Body of pancreas (tissue), 4 donors: ENCODE data around the gene GNB1. TPM values are rescaled to one million over a fixed set of nuclear protein-coding genes. Genes with fewer than 3 reads are reported as not detected.

Source experiments
- ATAC-seq: fragments of 150-250 bp; one replicate; pipeline ENCODE4 v1.9.1; 2016
- DNase-seq, 4 donors: peaks; one replicate each; pipeline ENCODE4 v3.0.0-alpha.2; 2019
- H3K27ac ChIP-seq, 4 donors: fragments of 200-600 bp; sonication (generic); 1 replicate in 3 of 4; 2 replicates in 1 of 4; pipeline versions ENCODE4 v1.5.1 to v1.6.1; 2016 to 2019; ENCODE audit warnings: mild to moderate bottlenecking in 1 of 4, mixed read lengths in 1 of 4, moderate library complexity in 1 of 4
- H3K27me3 ChIP-seq, 2 donors: fragments of 200-600 bp; sonication (generic); one replicate each; pipeline ENCODE4 v1.6.0; 2016; ENCODE audit warnings: mild to moderate bottlenecking in 1 of 2
- H3K36me3 ChIP-seq, 2 donors: fragments of 200-600 bp; sonication (generic); replicated peaks in 1 of 2; 2 replicates each; pipeline ENCODE4 v1.5.1; 2016; ENCODE audit warnings: low read depth in 2 of 2; ENCODE audit not compliant: insufficient read depth in 1 of 2
- H3K4me1 ChIP-seq: fragments of 200-600 bp; sonication (generic); one replicate; pipeline ENCODE4 v1.6.0; 2016
- H3K4me3 ChIP-seq, 2 donors: fragments of 200-600 bp; sonication (generic); 1 replicate in 1 of 2; 2 replicates in 1 of 2; pipeline ENCODE4 v1.5.1; 2016 to 2019
- H3K9me3 ChIP-seq, 3 donors: fragments of 200-600 bp; sonication (generic); 1 replicate in 2 of 3; 2 replicates in 1 of 3; pipeline ENCODE4 v1.5.1; 2016
- CTCF ChIP-seq, 7 experiments: fragments of 450-650 bp in 4 of 7; fragments of 200-600 bp in 3 of 7; sonication (generic) in 3 of 7; IDR thresholded peaks; one replicate each; pipeline ENCODE4 v1.5.1; 2016 to 2019; ENCODE audit warnings: antibody characterized with exemption in 7 of 7
- POLR2A ChIP-seq, 3 donors: fragments of 450-650 bp; IDR thresholded peaks; one replicate each; pipeline ENCODE4 v1.6.1; 2016; ENCODE audit warnings: antibody characterized with exemption in 3 of 3, mild to moderate bottlenecking in 2 of 3
- WGBS, 2 donors: methylation state at CpG; one replicate each; pipeline ENCODE4 v1.1.5; 2017; 5-methylcytosine and 5-hydroxymethylcytosine counted together
- intact Hi-C: fragments of 100-400 bp; cut with DNase I; formaldehyde crosslinking; loops from one replicate; pipeline ENCODE4 v1.15.1; 2023
- total RNA-seq, 2 donors: library from RNA; depleted of rRNA; stranded (reverse); fragments of >200 nt; gene quantifications; one replicate each; pipeline ENCODE4 v1.1.0, GENCODE V29; 2016

The GNB1 gene
- total RNA-seq, 2 donors from 2014 or later: 71.3 to 79.1 TPM

- DNase-seq (no peak), ATAC-seq (no peak)
- Histone ChIP-seq H3K36me3 (peaks cover 7 to 20% of the 10 kb centered on the region in 2 donors), H3K9me3 (no peaks in the 10 kb centered on the region), H3K27ac (no peak overlapping the region), H3K4me3 (no peak overlapping the region), H3K4me1 (peaks cover 24% of the 10 kb centered on the region), H3K27me3 (no peaks in the 10 kb centered on the region)
- no peak for TF ChIP-seq CTCF (IDR thresholded peaks at IDR 0.05)
- TF ChIP-seq POLR2A (IDR thresholded peaks at IDR 0.05): no peak
- intact Hi-C loops: no loop called here
- 87 to 92% methylated on average over 18 to 32 of the region's 33 CpGs for WGBS, 2 donors
Observed at GRCh38 chr1:1756661-1757421, 134.0 kb downstream of the GNB1 start.

GRCh38 chr1:1755852-1756251 is 135.0 kb downstream of the GNB1 start:
- H3K27ac ChIP-seq: no peak overlapping the region
- WGBS, 2 donors: 96% methylated on average over 11 to 12 of the region's 15 CpGs
- no peak for ATAC-seq
- H3K27me3 ChIP-seq: no peaks in the 10 kb centered on the region
- H3K9me3 ChIP-seq: no peaks in the 10 kb centered on the region
- intact Hi-C loops: no loop called here
- H3K4me3 ChIP-seq: no peak overlapping the region
- peaks cover 24% of the 10 kb centered on the region for H3K4me1 ChIP-seq
- H3K36me3 ChIP-seq: peaks cover 4 to 20% of the 10 kb centered on the region in 2 donors
- DNase-seq: no peak
- TF ChIP-seq POLR2A (IDR thresholded peaks at IDR 0.05): no peak
- no peak for TF ChIP-seq CTCF (IDR thresholded peaks at IDR 0.05)

GRCh38 chr1:1755426-1755825 is 135.5 kb downstream of the GNB1 start:
- DNase-seq: no peak
- TF ChIP-seq CTCF (IDR thresholded peaks at IDR 0.05): no peak
- no peak for TF ChIP-seq POLR2A (IDR thresholded peaks at IDR 0.05)
- intact Hi-C loops: no loop called here
- Histone ChIP-seq H3K27me3 (no peaks in the 10 kb centered on the region), H3K4me1 (peaks cover 24% of the 10 kb centered on the region), H3K4me3 (no peak overlapping the region), H3K27ac (no peak overlapping the region), H3K9me3 (no peaks in the 10 kb centered on the region), H3K36me3 (peaks cover 0 to 20% of the 10 kb centered on the region in 2 donors)
- ATAC-seq: no peak
- WGBS, 2 donors: 86 to 97% methylated on average over 10 to 19 of the region's 19 CpGs

- DNase-seq: no peak
- WGBS, 2 donors: 90 to 96% methylated on average over 14 to 44 of the region's 49 CpGs
Observed at GRCh38 chr1:1754051-1754815, 136.7 kb downstream of the GNB1 start.

More at GRCh38 chr1:1754051-1754815, 136.7 kb downstream of the GNB1 start:
- no peak for ATAC-seq
- Histone ChIP-seq H3K4me3 (no peak overlapping the region), H3K27me3 (no peaks in the 10 kb centered on the region), H3K9me3 (no peaks in the 10 kb centered on the region), H3K27ac (no peak overlapping the region), H3K36me3 (peaks cover 0 to 20% of the 10 kb centered on the region in 2 donors), H3K4me1 (peaks cover 19% of the 10 kb centered on the region)
- intact Hi-C loops: no loop called here
- TF ChIP-seq CTCF (IDR thresholded peaks at IDR 0.05): no peak
- no peak for TF ChIP-seq POLR2A (IDR thresholded peaks at IDR 0.05)
